ENCODE results near the gene CKB. TPM values are rescaled to one million over a fixed set of nuclear protein-coding genes. Genes with fewer than 3 reads are reported as not detected.
"Not testable (repeated sequence)": the region's sequence is repeated elsewhere in the genome, so short reads cannot be mapped to it uniquely, and the experiment has no call there.

The CKB gene
- total RNA-seq, 1 donor from 2014 or later, result 8.6 TPM

DNA sequence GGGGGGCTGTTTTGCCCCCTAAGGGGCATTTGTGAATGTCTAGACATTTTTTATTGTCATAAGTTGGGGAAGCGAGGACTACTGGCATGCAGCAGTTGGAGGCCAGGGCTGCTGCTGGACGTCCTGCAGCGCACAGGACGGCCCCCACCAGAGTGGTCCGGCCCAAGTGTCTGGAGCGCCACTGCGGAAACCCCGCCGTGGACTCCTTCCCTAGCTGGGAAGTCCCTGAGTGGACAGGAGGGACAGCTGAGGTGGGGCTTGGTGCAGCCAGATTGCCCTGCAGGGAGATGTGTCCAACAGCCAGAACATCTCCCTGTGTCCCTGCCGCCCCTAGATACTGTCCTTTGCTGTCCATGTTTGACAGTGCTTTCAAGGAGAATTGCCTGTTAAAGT lies 5.5 kb downstream of the CKB start:
- no peak overlapping the region for H3K27ac Mint-ChIP-seq
- TF ChIP-seq, protein P1, sequence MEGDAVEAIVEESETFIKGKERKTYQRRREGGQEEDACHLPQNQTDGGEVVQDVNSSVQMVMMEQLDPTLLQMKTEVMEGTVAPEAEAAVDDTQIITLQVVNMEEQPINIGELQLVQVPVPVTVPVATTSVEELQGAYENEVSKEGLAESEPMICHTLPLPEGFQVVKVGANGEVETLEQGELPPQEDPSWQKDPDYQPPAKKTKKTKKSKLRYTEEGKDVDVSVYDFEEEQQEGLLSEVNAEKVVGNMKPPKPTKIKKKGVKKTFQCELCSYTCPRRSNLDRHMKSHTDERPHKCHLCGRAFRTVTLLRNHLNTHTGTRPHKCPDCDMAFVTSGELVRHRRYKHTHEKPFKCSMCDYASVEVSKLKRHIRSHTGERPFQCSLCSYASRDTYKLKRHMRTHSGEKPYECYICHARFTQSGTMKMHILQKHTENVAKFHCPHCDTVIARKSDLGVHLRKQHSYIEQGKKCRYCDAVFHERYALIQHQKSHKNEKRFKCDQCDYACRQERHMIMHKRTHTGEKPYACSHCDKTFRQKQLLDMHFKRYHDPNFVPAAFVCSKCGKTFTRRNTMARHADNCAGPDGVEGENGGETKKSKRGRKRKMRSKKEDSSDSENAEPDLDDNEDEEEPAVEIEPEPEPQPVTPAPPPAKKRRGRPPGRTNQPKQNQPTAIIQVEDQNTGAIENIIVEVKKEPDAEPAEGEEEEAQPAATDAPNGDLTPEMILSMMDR (IDR thresholded peaks at IDR 0.05), result no peak
- CTCF ChIA-PET, result interaction anchor here (1.0 kb wide), 1 partner anchor 28 kb away, joined by 3 read pairs; no protein-coding TSS in a partner anchor
- no peak overlapping the region for H3K4me3 Mint-ChIP-seq
- H3K36me3 Mint-ChIP-seq (ENCODE audit: low read depth), result peaks cover 6% of the 10 kb centered on the region
- intact Hi-C loops (cut with micrococcal nuclease), result no loop called here
- ATAC-seq (ENCODE audit: low read depth), result no peak
- no peaks in the 10 kb centered on the region for H3K9me3 Mint-ChIP-seq
- no peak for DNase-seq
- no peaks in the 10 kb centered on the region for H3K27me3 Mint-ChIP-seq
- H3K4me1 Mint-ChIP-seq, result peaks cover 10% of the 10 kb centered on the region
- POLR2A ChIA-PET, result interaction anchor here (0.5 kb wide), 1 partner anchor 103 kb away, joined by 3 read pairs; no protein-coding TSS in a partner anchor

DNA sequence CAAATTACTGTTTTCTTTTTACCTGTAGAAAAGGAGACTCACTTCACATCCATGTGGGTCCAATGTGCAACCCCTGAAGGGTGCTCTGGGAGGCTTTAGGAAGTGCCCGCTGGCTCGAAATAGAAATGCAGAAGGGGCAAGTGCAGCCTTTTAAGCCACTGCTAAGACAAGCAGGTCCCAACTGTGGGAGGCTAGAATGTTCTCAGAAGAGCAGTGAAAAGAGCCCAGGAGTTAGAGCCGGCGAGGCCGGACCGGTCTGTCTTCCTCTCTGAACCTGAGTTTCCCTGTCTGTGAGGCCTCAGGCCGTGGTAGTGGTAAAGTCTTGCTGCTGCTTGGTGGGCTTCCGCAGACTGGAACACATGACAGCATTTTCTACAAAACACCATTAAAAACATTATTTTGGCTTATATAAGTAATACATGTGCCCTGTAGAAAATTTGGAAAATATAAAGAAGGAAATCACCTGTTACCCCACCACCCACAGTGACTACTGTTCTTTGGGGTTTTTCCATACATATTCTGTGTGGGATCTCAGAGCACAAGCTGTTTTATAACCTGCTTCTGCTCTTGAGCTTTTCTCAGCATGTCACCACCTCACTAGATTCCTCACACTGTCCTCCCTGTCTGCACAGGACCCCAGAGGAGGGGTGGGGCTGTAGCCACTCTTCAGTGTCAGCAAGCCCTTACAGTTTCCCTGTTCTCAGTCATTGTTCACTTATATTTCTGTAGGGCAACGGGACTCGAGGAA lies 6.0 kb downstream of the CKB start:
- ChIA-PET POLR2A (no interaction called here), CTCF (interaction anchor here (1.0 to 1.6 kb wide), 2 partner anchors 29 to 32 kb away, joined by 3 to 5 read pairs; no protein-coding TSS in a partner anchor)
- Mint-ChIP-seq H3K27me3 (no peaks in the 10 kb centered on the region), H3K36me3 (ENCODE audit: low read depth) (peaks cover 6% of the 10 kb centered on the region), H3K4me3 (no peak overlapping the region), H3K4me1 (peaks cover 10% of the 10 kb centered on the region), H3K9me3 (no peaks in the 10 kb centered on the region), H3K27ac (no peak overlapping the region)
- DNase-seq, result no peak
- no peak for ATAC-seq (ENCODE audit: low read depth)
- intact Hi-C loops (cut with micrococcal nuclease), result no loop called here
- TF ChIP-seq, protein P1 (IDR thresholded peaks at IDR 0.05), result no peak

DNA sequence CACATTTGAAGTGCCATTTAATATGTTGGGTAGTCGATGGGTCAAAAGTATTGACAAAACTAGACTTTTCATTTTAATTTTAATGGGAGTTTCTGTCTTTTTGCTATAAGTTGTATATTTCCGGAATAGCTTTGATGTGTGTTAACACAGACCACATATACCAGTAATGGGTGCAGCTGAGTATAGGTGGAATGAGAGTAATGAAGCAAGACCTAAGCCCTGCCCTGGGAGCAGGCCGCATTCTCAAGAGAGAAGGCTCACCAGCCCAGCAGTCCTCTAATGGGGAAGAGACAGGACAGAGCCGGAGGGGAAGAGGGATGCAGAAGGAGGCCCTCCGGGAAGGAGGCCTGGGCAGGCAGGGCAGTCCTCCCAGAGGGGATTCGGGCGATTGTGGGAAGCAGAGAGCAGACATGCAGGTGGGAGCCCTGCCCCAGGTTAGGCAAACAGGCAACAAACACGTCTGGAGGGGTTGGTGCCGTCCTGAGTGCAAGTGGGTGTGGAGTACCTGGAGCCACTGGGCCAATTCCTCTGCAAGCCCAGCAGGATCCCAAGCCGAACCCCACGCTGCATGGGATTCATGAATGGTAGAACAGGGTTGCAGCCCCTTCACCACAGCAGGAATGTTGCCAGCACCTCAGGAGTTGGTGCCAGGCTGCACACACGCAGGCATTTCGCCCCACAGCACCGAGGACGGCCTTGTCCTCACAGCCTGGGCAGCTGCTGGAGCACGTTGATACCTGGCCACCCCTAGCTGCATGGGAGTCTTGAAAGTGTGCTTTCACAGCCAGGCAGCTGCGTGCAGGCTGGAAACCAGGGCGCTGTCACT lies 7.8 kb downstream of the CKB start:
- Mint-ChIP-seq H3K4me1 (peaks cover 8% of the 10 kb centered on the region), H3K27ac (no peak overlapping the region), H3K27me3 (no peaks in the 10 kb centered on the region), H3K4me3 (no peak overlapping the region), H3K9me3 (no peaks in the 10 kb centered on the region), H3K36me3 (ENCODE audit: low read depth) (peaks cover 14% of the 10 kb centered on the region)
- no peak for DNase-seq
- POLR2A ChIA-PET, result interaction anchor here (0.7 kb wide), 1 partner anchor 9 kb away, joined by 8 read pairs; no protein-coding TSS in a partner anchor
- CTCF ChIA-PET, result interaction anchor here (1.6 kb wide), 1 partner anchor 34 kb away, joined by 5 read pairs; no protein-coding TSS in a partner anchor
- TF ChIP-seq, protein P1 (IDR thresholded peaks at IDR 0.05), result no peak
- intact Hi-C loops (cut with micrococcal nuclease), result no loop called here
- ATAC-seq (ENCODE audit: low read depth), result no peak

DNA sequence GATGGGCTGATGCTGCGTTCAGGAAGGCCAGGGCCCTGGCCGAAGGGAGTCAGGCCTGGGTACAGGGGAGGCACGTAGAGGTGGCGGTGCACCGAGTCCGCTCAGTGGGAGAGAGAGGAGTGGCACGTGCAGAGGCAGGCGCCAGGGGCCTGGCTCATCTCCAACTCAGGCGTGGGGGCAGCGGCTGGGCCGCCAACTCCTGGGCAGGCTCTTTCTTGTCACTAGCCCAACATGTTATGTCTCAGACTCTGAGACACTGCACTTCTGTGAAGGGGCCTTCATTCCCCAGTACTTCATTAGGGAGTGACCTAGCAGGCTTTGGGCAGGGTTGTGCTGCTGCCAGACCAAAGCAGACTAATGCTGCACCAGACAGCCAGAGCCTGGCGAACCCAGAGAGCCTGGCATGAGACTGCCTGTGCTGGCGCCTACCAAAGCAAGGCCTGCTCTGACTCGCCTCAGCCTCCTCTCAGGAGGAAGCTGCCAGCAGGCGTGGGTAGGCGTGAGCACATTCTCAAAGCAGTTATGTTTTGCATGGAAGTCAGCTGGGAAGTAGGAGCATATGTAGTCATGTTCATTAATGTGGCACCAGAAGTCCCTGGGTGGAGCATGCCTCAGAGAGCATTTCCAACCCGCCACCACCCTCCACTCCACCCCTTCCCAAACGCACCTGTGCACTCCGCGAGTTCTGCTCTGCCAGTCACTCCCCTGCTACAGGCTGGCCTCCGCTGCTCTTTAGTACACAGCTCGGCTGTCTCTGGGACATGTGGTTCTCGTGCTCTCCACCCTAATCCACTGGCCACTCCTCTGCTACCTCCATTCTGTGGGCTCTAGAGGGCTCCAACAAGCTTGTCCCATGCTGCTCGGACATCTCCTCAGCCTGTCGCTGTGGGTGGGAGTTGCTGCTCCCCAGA lies 9.7 kb downstream of the CKB start:
- DNase-seq (no peak), ATAC-seq (ENCODE audit: low read depth) (no peak)
- ChIA-PET POLR2A (no interaction called here), CTCF (interaction anchor here (0.6 kb wide), 1 partner anchor 34 kb away, joined by 3 read pairs; no protein-coding TSS in a partner anchor)
- H3K27me3 Mint-ChIP-seq, result no peaks in the 10 kb centered on the region
- H3K9me3 Mint-ChIP-seq, result no peaks in the 10 kb centered on the region
- intact Hi-C loops (cut with micrococcal nuclease), result no loop called here
- no peaks in the 10 kb centered on the region for H3K4me1 Mint-ChIP-seq
- no peak overlapping the region for H3K27ac Mint-ChIP-seq
- peaks cover 21% of the 10 kb centered on the region for H3K36me3 Mint-ChIP-seq (ENCODE audit: low read depth)
- H3K4me3 Mint-ChIP-seq, result no peak overlapping the region
- TF ChIP-seq, protein P1 (IDR thresholded peaks at IDR 0.05), result no peak

DNA sequence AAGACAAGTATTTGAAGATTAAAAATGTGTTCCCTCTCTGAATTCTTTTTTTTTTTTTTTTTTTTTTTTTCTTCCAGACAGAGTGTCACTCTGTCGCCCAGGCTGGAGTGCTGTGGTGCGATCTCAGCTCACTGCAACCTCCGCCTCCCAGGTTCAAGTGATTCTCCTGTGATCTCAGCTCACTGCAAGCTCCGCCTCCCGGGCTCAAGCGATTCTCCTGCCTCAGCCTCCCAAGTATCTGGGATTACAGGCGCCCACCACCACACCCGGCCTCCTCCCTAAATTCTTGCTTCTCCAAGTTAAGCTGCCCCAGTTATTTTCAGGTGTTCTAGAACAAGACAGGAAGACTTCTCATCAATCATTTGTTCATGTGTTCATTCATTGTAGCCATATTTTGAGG lies 10.4 kb downstream of the CKB start:
- CTCF ChIA-PET; H3K9me3 Mint-ChIP-seq; ATAC-seq (ENCODE audit: low read depth); H3K4me3 Mint-ChIP-seq; H3K27me3 Mint-ChIP-seq; DNase-seq; intact Hi-C loops (cut with micrococcal nuclease); H3K27ac Mint-ChIP-seq; H3K4me1 Mint-ChIP-seq; POLR2A ChIA-PET: not testable (repeated sequence)
- H3K36me3 Mint-ChIP-seq (ENCODE audit: low read depth), result peaks cover 21% of the 10 kb centered on the region
